GM12878 (cell line): Measurements from ENCODE around the gene RSPO3. TPM values are rescaled to one million over a fixed set of nuclear protein-coding genes. Genes with fewer than 3 reads are reported as not detected.

Source experiments
- ATAC-seq: fragments of 200-7000 bp; cut with Tn5 transposase; 3 replicates; pipeline ENCODE4 v1.9.1; 2020; ENCODE audit warnings: mild to moderate bottlenecking, moderate library complexity
- BruUV-seq: library from RNA; stranded (reverse); fragments of 400-500 nt; replicated peaks from 2 replicates; lab custom pipeline; 2021; lab: Mats Ljungman, UMichigan
- CTCF ChIA-PET: fragments of 300-600 bp; sonication (Branson Sonifier 250); formaldehyde crosslinking; extraction: SDS; loops from one replicate; lab custom pipeline; 2021; ENCODE audit warnings: inconsistent platforms; lab: Yijun Ruan, JAX
- POLR2A ChIA-PET: fragments of 350-600 bp; formaldehyde crosslinking; extraction: SDS; loops from one replicate; lab custom pipeline; 2021; ENCODE audit warnings: inconsistent platforms; lab: Charles Lee
- RAD21 ChIA-PET: fragments of 300-600 bp; sonication (Branson Sonifier 250); formaldehyde crosslinking; loops from one replicate; lab custom pipeline; 2023; ENCODE audit warnings: antibody characterized with exemption; ENCODE audit not compliant: unreplicated experiment; lab: Charles Lee
- SMC1A ChIA-PET: fragments of 300-600 bp; sonication (Branson Sonifier 250); formaldehyde crosslinking; loops from one replicate; lab custom pipeline; 2023; ENCODE audit not compliant: unreplicated experiment, uncharacterized antibody; lab: Charles Lee
- DNase-seq: peaks from one replicate; pipeline ENCODE4 v3.0.0-alpha.2; 2011; ENCODE audit warnings: low read depth, low spot score
- FAIRE-seq: peaks from 3 replicates; lab custom pipeline; 2011; peaks lifted over from hg19 to GRCh38; lab: Jason Lieb, UNC
- H2AFZ ChIP-seq: 2 replicates; pipeline ENCODE4 v1.6.0; 2011; ENCODE audit warnings: low read depth, low read length, control low read depth; ENCODE audit not compliant: control insufficient read depth
- H3K27ac ChIP-seq: 2 replicates; pipeline ENCODE4 v1.5.1; 2011; ENCODE audit warnings: control low read depth; ENCODE audit not compliant: control insufficient read depth, insufficient read depth
- H3K27me3 ChIP-seq, 2 experiments: replicated peaks in 1 of 2; 2 replicates each; pipeline versions ENCODE4 v1.6.0 to v1.6.1; 2011; ENCODE audit warnings: low read length in 1 of 2; ENCODE audit not compliant: control insufficient read depth in 2 of 2, insufficient read depth in 2 of 2
- H3K36me3 ChIP-seq, 2 experiments: 2 replicates each; pipeline ENCODE4 v1.5.1; 2011; ENCODE audit warnings: low read length in 1 of 2; ENCODE audit not compliant: control insufficient read depth in 2 of 2, insufficient read depth in 2 of 2
- H3K4me1 ChIP-seq: 2 replicates; pipeline ENCODE4 v1.6.1; 2011; ENCODE audit warnings: mild to moderate bottlenecking, low read length, moderate library complexity, mixed read lengths; ENCODE audit not compliant: control insufficient read depth, insufficient read depth
- H3K4me2 ChIP-seq: 2 replicates; pipeline ENCODE4 v1.6.0; 2011; ENCODE audit warnings: control low read depth; ENCODE audit not compliant: control insufficient read depth, insufficient read depth
- H3K4me3 ChIP-seq: fragments of 200-600 bp; sonication (generic); 2 replicates; pipeline ENCODE4 v1.5.1; 2016
- H3K79me2 ChIP-seq: 2 replicates; pipeline ENCODE4 v1.6.0; 2011; ENCODE audit warnings: low read length; ENCODE audit not compliant: control insufficient read depth, insufficient read depth
- H3K9ac ChIP-seq: 2 replicates; pipeline ENCODE4 v1.8.0; 2011; ENCODE audit warnings: low read length, control low read depth, mixed read lengths; ENCODE audit not compliant: control insufficient read depth, insufficient read depth
- H3K9me3 ChIP-seq: replicated peaks from 3 replicates; pipeline ENCODE4 v1.5.1; 2011; ENCODE audit warnings: mild to moderate bottlenecking, low read length; ENCODE audit not compliant: control insufficient read depth, insufficient read depth
- H4K20me1 ChIP-seq: 2 replicates; pipeline ENCODE4 v1.6.0; 2011; ENCODE audit not compliant: control insufficient read depth, insufficient read depth
- E2F8 ChIP-seq: fragments of 450-650 bp; IDR thresholded peaks from 2 replicates; pipeline ENCODE4 v1.6.1; 2018; ENCODE audit warnings: mild to moderate bottlenecking, low read depth, moderate library complexity; ENCODE audit not compliant: partially characterized antibody
- GABPA ChIP-seq: IDR thresholded peaks from 2 replicates; pipeline ENCODE4 v1.6.1; 2014; ENCODE audit warnings: antibody characterized with exemption, low read depth, mild to moderate bottlenecking, inconsistent platforms
- KLF5 ChIP-seq: fragments of 450-650 bp; IDR thresholded peaks from 2 replicates; pipeline ENCODE4 v1.6.1; 2014; ENCODE audit warnings: mild to moderate bottlenecking; ENCODE audit not compliant: partially characterized antibody
- PRDM15 ChIP-seq: fragments of 450-650 bp; formaldehyde crosslinking; IDR thresholded peaks from 2 replicates; pipeline ENCODE4 v1.4.0; 2020; ENCODE audit warnings: mild to moderate bottlenecking, moderate library complexity
- WGBS: methylation state at CpG from one replicate; pipeline ENCODE4 v1.1.6; 2016; ENCODE audit warnings: low lambda C conversion rate; ENCODE audit not compliant: insufficient replicate concordance, insufficient coverage; ENCODE audit errors: missing lambda C conversion rate; 5-methylcytosine and 5-hydroxymethylcytosine counted together
- in situ Hi-C: fragments of 300-500 bp; cut with MboI; formaldehyde crosslinking; loops from 9 replicates; pipeline ENCODE4 v1.14.3; 2018; ENCODE audit warnings: mixed read lengths
- intact Hi-C: fragments of 100-400 bp; cut with micrococcal nuclease; formaldehyde crosslinking; loops from one replicate; pipeline ENCODE4 v1.14.2; 2022; ENCODE audit not compliant: unreplicated experiment
- polyA plus RNA-seq, 11 experiments: library from polyadenylated mRNA; depleted of rRNA in 4 of 11; unstranded in 6 of 11; stranded (reverse) in 5 of 11; fragments of >200 nt; fragmentation: Nextera tagmentation in 4 of 11; fragmentation: Illumina TruSeq in 1 of 11; extraction: Ambion mirVana in 4 of 11; extraction: Trizol in 1 of 11; gene quantifications; 1 replicate in 1 of 11; 2 replicates in 10 of 11; pipeline versions ENCODE4 v1.2.1 to v1.2.3, GENCODE V29; 2011 to 2016; ENCODE audit warnings: inconsistent platforms in 2 of 11, missing spikeins in 2 of 11, low read depth in 1 of 11
- total RNA-seq, 4 experiments: library from RNA; depleted of rRNA in 3 of 4; stranded (reverse); fragments of >200 nt in 3 of 4; fragmentation: Illumina TruSeq in 1 of 4; extraction: Trizol in 1 of 4; gene quantifications; 2 replicates each; pipeline versions ENCODE4 v1.2.1 to v1.2.3, GENCODE V29; 2013 to 2021
- TF ChIP-seq, protein P1 (sequence below): fragments of 450-650 bp; IDR thresholded peaks from 2 replicates; pipeline ENCODE4 v1.6.1; 2018; ENCODE audit warnings: borderline replicate concordance, mild to moderate bottlenecking; ENCODE audit not compliant: partially characterized antibody

Gene RSPO3
- total and polyA plus RNA-seq, 10 of the 15 experiments (the other 5 are each of a cell fraction or from before 2014, with no cell fraction given) = 0.16 TPM; not detected in 9

GRCh38 chr6:127186889-127187288 lies 68.4 kb downstream of the RSPO3 start (continued):
- TF ChIP-seq PRDM15 (CRISPR knock-in tag) (no peak), GABPA (no peak), E2F8 (no peak)
- TF ChIP-seq, all 136 proteins: peak for 4

GRCh38 chr6:127188744-127189143 lies 70.3 kb downstream of the RSPO3 start:
- no peaks in the 10 kb centered on the region for H3K36me3 ChIP-seq
- H3K27ac ChIP-seq = no peak overlapping the region
- SMC1A ChIA-PET = interaction anchor here (0.6 to 3.1 kb wide), 7 partner anchors 13 to 352 kb away, joined by 3 to 21 read pairs (median 9); partner anchors contain the start of gene RNF146
- no peak for FAIRE-seq
- no peaks in the 10 kb centered on the region for H3K79me2 ChIP-seq
- WGBS = 29% methylated on average over 1 of the region's 1 CpG
- POLR2A ChIA-PET = interaction anchor here (0.7 kb wide), 1 partner anchor 78 kb away, joined by 4 read pairs; the partner anchor contains the start of gene RNF146
- no peak for DNase-seq
- H4K20me1 ChIP-seq = no peaks in the 10 kb centered on the region
- no TSS peak for BruUV-seq
- no peak for TF ChIP-seq KLF5
- TF ChIP-seq, protein P1, sequence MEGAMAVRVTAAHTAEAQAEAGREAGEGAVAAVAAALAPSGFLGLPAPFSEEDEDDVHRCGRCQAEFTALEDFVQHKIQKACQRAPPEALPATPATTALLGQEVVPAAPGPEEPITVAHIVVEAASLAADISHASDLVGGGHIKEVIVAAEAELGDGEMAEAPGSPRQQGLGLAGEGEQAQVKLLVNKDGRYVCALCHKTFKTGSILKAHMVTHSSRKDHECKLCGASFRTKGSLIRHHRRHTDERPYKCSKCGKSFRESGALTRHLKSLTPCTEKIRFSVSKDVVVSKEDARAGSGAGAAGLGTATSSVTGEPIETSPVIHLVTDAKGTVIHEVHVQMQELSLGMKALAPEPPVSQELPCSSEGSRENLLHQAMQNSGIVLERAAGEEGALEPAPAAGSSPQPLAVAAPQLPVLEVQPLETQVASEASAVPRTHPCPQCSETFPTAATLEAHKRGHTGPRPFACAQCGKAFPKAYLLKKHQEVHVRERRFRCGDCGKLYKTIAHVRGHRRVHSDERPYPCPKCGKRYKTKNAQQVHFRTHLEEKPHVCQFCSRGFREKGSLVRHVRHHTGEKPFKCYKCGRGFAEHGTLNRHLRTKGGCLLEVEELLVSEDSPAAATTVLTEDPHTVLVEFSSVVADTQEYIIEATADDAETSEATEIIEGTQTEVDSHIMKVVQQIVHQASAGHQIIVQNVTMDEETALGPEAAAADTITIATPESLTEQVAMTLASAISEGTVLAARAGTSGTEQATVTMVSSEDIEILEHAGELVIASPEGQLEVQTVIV = no peak
- H3K4me1 ChIP-seq = no peaks in the 10 kb centered on the region
- H2AFZ ChIP-seq = no peak overlapping the region
- no peaks in the 10 kb centered on the region for H3K27me3 ChIP-seq
- ATAC-seq = no peak
- H3K9ac ChIP-seq = no peak overlapping the region
- no peak overlapping the region for H3K4me3 ChIP-seq
- RAD21 ChIA-PET = interaction anchor here (0.6 to 3.8 kb wide), 3 partner anchors 74 to 350 kb away, joined by 3 to 26 read pairs (median 3); no protein-coding TSS in a partner anchor
- no peak overlapping the region for H3K4me2 ChIP-seq
- intact Hi-C loops (no loop called here), in situ Hi-C loops (no loop called here)
- CTCF ChIA-PET = interaction anchor here (0.9 to 7.1 kb wide), 10 partner anchors 9 to 384 kb away, joined by 3 to 58 read pairs (median 4); partner anchors contain the start of gene RNF146
- no peaks in the 10 kb centered on the region for H3K9me3 ChIP-seq
